Endometrial microvascular endothelial cells (primary cell): ENCODE data around the gene MAPRE3. TPM values are rescaled to one million over a fixed set of nuclear protein-coding genes. Genes with fewer than 3 reads are reported as not detected.

Source experiments
- in situ Hi-C: cut with HindIII; loops from 2 replicates; pipeline ENCODE4 v1.10.0; 2017; ENCODE audit warnings: low sequenced_read_pairs, low pct_unique_long_range_greater_than_20kb; ENCODE audit errors: inconsistent ontology term
- total RNA-seq: library from RNA; depleted of rRNA; stranded (reverse); fragments of >200 nt; gene quantifications from one replicate; pipeline ENCODE4 v1.2.3, GENCODE V29; 2015; ENCODE audit errors: inconsistent ontology term

MAPRE3 gene
- total RNA-seq, 1 donor from 2014 or later, result 2.6 TPM

DNA sequence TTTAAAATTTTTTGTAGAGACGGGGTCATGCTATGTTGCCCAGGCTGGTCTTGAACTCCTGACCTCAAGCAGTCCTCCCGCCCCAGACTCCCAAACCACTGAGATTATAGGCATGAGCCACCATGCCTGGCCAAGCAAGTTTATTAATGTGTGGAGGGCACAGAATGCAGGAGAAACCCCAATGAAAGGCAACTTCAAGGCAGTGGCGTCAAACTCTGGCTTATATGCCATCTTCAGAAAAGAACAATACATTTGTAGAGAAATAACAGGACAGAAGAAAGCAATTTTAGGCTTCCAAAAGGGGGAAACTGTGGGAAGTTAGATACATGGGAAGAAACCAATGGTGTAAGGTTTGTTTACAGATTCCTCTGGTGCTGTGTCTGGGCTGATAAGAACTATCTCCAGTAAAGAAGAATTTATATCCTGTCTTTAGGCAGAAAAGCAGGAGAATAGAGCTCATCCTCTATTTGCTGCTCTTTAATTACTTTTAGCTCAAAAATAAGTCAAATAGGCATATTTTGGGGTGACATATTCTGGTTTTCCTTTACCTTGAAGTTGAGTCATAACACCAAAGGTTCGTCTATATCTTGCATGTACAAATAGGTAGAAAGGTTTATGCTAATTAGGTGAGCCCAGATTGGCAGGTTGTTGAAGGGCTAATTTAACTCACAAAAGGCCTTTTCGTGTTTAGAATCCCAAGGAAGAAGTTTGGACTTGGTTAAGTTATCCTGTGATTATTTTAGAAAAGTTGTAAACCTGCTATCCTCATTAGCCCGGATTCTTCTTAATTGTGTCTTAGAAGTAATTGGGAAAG lies 36.4 kb downstream of the MAPRE3 start:
- in situ Hi-C loops, result no loop called here

DNA sequence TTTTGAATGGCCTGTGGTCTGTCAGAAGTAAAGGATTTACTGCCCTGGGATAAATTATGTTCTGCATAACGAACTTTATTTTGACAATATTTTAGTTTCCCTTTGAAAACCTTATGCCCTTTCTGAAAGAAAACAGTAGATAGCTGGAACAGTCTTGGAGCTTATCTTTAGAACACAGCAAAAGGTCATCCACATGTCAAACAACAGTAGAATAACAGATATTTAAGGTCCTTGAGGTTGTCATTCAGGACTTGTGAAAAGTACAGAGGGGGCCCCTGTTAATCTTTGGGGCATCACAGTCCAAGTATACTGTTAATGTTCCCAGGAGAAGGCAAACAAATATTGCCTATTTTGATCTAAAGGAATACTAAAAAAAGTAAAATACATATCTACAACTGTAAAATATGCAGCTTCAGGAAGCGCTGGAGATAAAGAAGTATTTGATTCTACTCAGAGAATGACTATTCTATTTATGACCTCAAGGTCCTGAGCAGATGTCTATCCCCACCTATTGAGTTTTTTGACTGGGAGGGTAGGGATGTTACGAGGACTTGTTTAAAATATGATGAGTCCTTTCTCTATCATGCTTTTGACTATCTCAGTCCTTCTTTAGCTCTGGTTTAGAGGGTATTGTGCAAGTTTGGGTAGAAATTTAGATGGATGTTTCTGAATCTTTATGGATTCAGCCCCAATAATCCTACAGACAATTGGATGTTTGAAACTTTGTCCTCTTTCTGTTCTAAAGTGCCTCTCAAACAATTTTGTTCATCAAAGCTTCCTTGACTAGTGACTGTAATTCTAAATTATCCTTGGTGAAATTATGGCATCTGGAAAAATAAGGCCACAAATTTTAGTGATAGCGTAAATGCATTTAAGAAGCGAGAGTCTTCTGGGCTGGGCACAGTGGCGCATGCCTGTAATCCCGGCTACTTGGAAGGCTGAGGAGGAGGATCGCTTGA lies 37.3 kb downstream of the MAPRE3 start:
- in situ Hi-C loops, result no loop called here

DNA sequence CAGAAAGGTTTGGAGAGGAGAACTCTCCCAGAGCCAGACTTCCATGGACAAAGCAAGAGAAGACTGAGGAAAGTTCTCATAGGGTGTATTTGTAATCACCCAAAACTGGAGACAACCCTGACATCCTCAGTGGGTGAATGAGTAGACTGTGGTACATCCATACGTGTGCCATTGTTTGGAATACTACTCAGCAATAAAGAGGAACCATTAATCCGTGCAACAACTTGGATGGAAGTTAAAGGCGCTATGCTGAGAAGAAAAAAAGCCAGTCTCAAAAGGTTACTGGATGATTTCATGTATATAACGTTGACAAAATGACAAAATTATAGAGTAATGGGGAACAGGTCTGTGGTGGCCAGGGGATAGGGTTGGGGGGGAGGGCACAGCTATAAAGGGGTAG lies 38.2 kb downstream of the MAPRE3 start:
- in situ Hi-C loops, result no loop called here

DNA sequence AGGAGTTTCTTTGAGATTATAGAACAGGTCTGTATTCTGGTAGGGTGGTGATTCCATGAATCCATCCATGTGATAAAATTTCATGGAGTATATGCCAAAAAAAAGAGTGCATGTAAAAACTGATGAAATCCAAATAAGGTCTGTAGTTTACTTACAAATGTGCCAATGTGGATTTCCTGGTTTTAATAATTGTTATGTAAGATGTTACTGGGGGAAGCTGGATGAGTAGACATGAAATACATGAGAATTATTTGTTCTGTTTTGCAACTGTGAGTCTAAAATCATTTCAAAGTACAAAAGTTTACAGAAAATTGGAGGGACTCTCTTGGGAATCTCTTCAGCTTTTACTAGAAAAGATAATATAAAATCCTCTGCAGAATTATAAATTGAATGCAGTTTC lies 38.6 kb downstream of the MAPRE3 start:
- in situ Hi-C loops, result no loop called here

DNA sequence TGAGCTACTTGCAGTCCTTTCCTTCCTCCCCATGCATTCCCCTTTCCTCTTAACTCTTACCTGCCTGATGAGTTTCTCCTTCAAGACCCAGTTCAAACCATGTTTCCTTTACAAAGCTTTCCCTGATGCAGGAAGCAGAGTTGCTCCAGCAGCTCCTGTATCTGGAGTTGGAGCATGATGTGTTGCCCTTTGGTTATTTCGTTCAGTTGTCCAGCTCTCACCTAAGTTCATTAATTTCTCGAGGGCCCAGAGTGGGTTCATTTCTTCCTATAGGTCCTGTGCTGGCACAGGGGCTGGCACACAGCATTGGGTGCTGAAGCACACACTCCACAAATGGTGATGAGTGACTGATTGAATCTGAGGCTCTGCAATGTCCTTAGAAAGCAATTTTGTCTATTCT lies 39.3 kb downstream of the MAPRE3 start:
- in situ Hi-C loops, result no loop called here

DNA sequence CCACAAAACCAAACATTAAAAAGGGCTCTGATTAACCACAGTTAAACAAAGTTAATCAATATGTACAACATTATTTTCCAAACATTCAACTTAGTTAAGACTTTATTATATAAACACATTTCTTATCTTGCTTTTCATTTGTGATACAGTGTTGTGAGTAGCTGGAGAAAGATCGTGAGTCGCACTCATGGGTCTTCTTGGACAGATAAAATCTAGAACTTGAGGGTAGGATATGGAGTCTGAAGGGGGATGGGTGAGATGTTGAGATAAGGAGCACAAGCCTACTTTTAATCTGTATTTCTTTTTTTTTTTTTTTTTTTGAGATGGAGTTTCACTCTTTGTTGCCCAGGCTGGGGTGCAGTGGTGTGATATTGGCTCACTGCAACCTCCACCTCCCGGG lies 39.7 kb downstream of the MAPRE3 start:
- in situ Hi-C loops, result no loop called here

DNA sequence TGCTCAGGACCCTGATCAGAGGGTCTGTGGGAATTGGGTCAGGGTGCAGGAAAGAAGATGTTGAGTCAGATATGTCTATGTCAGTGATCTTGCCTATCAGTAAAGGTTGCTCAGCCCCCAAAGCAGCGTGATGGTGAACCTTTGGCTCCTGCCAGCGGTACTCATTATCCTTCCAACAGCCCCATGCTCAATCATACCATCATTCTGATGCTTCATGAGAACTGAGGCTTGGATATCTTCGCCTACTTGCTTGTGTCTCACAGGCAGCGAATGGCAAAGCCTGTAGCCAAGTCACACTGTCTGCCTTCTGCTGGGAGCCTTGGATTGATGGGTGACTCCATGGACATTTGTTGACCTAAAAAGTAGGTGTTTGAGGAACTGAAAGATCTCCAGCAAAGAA lies 43.3 kb downstream of the MAPRE3 start:
- in situ Hi-C loops, result no loop called here

DNA sequence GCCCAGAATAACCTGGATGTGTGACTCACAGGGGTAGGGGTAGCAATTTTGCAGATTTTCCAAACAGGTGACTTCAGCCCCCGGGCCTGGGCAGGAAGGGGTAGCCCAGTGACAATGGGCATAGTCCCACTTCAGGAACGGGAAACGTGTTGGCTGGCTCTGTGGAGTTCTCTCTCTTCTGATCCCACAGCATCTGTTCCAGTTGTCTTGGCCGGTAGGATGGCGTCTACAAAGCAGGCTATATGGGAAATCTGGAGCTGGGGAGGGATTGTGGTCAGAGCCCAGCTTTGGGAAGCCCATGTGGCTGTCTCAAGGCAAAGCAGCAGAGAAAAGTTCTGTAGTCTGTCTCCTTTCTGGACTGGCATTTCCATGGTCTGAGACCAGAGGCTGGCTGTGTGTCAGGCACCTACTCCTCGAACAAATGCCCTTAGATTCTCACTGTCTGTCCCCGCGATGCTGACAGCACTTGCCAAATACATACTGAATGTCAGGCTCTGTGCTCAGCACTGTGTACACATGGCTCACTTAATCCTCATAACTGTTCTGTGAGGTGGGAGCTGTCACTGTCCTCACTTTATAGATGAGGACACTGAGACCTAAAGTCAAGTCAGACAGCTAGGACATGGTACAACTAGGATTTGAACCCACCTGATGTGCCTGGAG lies 44.5 kb downstream of the MAPRE3 start:
- in situ Hi-C loops, result no loop called here

DNA sequence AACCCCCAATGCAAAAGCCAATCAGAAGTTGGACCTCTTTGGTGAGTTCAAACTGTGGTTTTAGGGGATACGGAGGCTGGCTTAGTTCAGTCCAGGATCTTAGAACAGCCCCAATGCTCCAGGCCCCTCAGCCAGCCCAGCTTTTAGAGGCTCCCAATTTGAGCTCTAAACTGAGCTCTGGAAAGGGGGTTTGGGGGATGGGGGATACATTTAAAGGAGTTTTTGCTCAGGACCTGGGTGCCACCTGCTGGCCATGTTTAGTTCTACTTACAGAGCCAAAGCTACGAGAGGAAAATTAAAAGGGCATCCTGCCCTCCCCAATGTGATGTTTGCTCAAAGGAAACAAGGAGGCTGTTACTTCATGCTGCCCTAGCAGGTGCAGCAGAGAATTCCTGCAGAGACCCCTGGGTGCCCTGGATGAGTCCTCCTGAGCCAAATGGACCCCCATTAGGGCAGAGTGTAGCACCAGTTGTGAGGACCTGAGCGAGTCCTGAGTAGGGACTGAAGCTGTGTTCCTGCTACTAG lies 46.4 kb downstream of the MAPRE3 start:
- in situ Hi-C loops, result no loop called here

DNA sequence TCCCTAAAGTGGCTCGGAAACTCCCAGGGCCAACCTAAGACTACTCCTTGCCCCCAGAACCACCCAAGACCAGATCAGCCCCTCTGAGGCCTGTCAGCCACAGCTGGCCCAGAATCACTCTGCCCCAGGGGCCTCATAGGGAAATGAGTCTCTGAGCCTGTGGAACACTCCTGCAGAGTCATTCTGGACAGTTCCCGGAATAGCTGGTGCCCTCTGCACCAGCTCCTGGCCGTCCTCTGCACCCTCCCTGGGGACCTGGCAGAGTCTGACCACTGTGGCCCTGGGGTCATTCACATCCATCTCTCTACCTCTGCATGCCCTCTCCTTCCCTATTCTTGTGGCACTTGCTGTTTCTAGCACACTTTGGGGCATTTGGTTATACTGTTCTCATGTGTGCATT lies 47.7 kb downstream of the MAPRE3 start:
- in situ Hi-C loops, result no loop called here

DNA sequence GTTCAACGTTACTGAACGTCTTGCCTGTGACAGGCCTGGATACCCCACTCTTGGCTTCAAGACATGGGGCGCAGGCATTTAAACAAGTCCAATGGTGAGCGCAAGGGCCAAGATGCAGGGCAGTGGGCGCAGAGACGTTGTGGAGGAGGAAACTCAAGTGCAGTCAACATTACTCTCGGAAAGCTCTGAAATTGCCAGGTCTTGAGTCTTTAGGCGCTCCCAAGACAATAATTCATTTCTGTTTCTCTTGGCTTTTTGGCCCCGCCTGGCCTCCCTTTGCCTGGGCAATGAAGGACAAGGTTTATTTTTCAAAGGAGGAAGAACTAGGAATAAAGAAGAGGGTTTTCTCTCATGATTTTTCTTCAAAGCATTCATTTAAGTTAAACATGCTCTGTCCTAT lies 49.0 kb downstream of the MAPRE3 start:
- in situ Hi-C loops, result no loop called here

DNA sequence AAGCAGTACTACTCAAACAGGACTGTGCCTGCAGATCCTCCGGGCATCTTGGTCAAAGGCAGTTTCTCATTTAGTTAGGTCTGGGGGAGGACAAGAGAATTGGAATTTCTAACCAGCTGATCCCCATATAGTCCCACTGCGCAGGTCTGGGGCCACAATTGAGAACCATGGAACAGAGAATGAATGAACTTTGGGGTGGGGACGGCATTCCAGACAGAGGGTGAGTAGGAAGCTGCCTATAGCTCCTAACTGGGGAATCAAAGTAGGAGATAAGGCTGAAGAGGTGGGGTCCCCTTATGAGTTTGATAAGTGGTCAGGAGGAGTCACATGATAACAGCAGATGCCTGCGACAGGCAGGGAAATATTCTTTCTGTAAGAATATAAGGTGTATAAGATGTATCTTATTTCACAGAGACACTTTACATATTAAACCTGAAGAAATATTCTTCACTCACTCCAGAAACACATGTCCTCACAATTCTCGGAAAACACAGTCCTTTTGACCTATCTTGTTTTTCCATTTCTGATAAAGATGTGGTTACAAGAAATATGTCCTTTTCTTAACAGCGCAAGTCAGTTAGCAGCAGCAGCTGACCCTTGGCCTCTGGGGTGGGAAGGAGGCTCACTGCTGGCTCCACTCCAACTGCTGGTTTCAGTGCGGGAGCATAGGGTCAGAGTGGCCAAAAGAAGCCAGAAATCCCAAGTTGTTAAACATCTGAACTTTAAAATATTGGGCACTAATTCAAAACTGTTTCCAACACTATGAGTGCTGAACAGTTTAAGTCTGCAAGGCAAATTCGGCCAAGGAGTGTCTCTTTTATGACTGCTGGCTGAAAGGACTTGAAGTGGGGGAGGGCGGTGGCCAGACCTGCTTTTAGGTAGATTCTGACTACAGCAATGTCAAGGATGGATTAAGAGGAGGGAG lies 49.8 kb downstream of the MAPRE3 start:
- in situ Hi-C loops, result no loop called here

DNA sequence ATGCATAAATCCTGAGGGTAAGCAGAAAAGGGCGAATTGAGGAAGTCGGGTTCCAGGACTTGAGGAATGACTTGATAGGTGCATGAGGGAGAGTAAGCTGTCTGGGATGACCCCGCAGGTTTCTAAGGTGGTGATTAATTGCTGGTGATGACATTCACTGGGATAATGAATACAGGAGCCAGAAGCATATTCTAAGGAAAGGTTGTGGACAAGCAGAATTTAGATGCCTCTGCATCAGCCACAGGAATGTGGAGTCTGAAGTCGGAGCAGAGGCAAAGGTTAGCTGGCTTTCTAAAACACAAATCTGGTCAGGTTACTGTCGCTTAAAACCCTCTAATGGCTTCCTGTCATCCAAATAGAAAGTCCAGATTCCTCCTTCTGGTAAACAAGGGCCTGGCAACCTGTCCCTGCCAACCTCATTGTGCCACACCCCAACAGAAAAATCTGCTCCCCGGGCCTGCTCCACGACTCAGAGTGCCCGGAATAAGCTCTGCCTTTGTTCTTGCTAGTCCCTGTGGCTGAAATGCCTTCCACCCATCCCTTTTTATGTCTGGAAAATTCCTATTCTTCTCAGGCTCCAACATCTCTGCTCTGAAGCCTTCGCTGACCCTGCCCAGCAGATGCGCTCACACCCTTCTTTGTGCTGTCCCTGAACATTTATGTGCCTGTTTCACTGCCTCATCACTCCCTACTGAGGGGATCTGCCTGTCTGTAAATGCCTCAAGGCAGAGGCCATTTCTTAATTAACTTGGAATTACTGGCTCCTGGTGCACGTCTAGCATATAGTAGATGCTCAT lies 51.0 kb downstream of the MAPRE3 start:
- in situ Hi-C loops, result no loop called here

DNA sequence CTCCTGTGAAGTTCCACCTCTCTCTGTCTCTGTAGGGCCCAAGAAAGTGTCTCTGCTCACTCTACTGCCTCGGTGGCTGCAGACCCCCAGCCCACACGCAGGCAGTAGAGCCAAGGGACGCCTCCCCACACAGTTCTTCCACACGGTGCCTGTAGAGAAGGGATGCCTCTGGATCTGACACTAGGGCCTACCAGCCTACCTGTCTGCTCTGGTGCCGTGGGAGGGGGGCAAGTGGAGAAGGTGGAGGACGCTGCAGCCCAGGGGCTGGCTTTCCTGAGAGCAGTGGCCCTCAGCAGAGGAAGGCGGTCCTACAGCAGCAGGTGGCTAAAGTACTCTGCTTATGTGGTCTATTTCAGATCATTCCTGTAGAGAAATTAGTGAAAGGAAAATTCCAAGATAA lies 53.3 kb downstream of the MAPRE3 start:
- in situ Hi-C loops, result no loop called here

DNA sequence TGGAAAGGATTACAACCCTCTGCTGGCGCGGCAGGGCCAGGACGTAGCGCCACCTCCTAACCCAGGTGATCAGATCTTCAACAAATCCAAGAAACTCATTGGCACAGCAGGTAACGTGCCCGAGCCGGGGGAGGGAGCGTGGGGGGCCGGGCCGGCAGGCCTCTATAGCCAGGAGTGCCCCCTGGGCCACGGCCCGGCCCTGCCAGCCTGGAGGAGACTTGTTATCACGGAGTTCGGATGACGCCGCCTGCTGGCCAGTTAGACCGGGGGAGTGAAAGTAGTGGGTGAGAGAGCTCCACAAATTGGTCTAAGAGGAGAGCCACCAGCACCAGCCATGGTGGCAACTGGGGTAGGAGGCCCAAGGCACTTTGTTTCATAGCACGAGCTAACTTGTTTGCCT lies 53.8 kb downstream of the MAPRE3 start:
- in situ Hi-C loops, result no loop called here

DNA sequence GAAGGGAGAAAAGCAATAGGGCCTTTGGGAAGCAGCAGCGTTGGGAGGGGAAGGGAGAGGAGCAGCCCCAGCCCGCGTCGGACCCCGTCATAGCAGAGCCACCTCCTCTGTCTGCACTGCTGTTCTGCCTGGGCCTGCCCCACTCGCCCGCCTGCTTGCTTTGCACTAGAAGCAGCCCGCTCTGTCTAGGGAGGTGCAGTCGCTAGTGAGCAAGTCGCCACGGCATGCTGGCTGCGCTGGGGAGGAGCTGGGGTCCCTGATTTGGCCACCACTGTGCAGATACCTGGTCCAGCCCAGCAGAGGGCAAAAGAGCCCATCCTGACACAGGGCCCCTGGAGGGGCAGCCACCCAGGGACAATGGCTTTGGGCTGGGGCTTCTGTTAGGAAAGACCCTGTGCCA lies 54.4 kb downstream of the MAPRE3 start:
- in situ Hi-C loops, result no loop called here

DNA sequence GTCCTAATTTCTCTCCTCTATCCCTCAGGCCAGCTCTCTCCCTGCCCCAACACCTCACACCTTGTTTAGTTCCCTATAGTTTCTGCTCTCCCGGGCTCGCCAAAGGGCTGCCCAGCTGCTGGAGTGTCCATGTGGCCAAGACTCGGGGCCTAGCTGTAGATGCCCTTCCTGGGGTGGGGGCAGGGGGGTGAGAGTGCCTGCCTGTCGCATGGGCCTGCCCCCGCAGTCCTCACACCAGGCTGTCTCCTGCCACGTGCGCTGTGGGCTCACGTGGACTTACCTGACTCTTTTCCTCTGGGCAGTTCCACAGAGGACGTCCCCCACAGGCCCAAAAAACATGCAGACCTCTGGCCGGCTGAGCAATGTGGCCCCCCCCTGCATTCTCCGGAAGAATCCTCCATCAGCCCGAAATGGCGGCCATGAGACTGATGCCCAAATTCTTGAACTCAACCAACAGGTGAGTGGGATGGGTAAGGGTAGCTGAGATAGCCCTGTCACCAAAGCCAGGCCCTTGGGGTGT lies 54.9 kb downstream of the MAPRE3 start:
- in situ Hi-C loops, result no loop called here
